HL-60 (cell line): Measurements from ENCODE around the gene PLEKHN1.

ENCODE experiments used
- CTCF ChIP-seq: IDR thresholded peaks from one replicate; pipeline ENCODE4 v1.5.1; 2011; ENCODE audit warnings: low read length, control low read depth, inconsistent platforms; ENCODE audit not compliant: insufficient read depth
- GABPA ChIP-seq: IDR thresholded peaks from 2 replicates; pipeline ENCODE4 v1.6.1; 2012; ENCODE audit warnings: low read depth
- POLR2AphosphoS5 ChIP-seq: IDR thresholded peaks from 2 replicates; pipeline ENCODE4 v1.6.1; 2012; ENCODE audit warnings: low read depth
- REST ChIP-seq: IDR thresholded peaks from 2 replicates; pipeline ENCODE4 v1.6.1; 2012; ENCODE audit warnings: low read depth; ENCODE audit not compliant: insufficient replicate concordance

- TF ChIP-seq CTCF (no peak), REST (no peak), POLR2AphosphoS5 (no peak), GABPA (no peak)
Observed at GRCh38 chr1:920521-920920, 45.8 kb upstream of the PLEKHN1 start.
